Heart left ventricle (tissue), 13 donors: ENCODE data around the gene NLRP12.

Experiments
- CTCF ChIP-seq, 12 donors: fragments of 200-600 bp; sonication (generic) in 4 of 12; IDR thresholded peaks; one replicate each; pipeline versions ENCODE4 v1.5.0 to v1.8.0; 2018 to 2022; ENCODE audit warnings: antibody characterized with exemption in 12 of 12, mild to moderate bottlenecking in 5 of 12
- POLR2A ChIP-seq, 2 donors: fragments of 450-650 bp; IDR thresholded peaks; one replicate each; pipeline ENCODE4 v1.6.1; 2017; ENCODE audit warnings: antibody characterized with exemption in 2 of 2, mild to moderate bottlenecking in 2 of 2, moderate library complexity in 2 of 2
- donor health status: ischemic (EF 13 %, LVEDD 7.1; RV severe dilation, severe dysfunction).
- donor health status: DM: no; HTN: yes; CAD: no.
- donor health status: DM: no; HTN: no; CAD: no.
- donor health status: ischemic (EF 25% LVEDD 6.9; RV normal size, moderate dysfunction).
- donor health status: ischemic (EF 25% LVEDD 5.7; RV mildly dilated, moderate dysfunction).
- donor health status: ischemic (EF 35%, LVEDD 5.7; RV mildly dilated, moderate dysfunction).
- donor health status: nonischemic (EF 11% LVEDD 7.7; RV severe dilation, severe dysfunction).
- donor health status: DM: yes; HTN: yes; CAD: no.
- donor health status: PGD.
- donor health status: ischemic (EF 29% LVEDD 5.4; RV normal size, mild dysfunction).
- donor health status: nonischemic (EF 23%, LVEDD 6.1; RV moderate dilation, normal function).

- TF ChIP-seq POLR2A (IDR thresholded peaks at IDR 0.05), result peak; percentile 51 to 77
- TF ChIP-seq CTCF (IDR thresholded peaks at IDR 0.05), result no peak
Observed at GRCh38 chr19:53867225-53868090, 43.3 kb upstream of the NLRP12 start, which contains the start of gene MYADM.
